Cerebellar cortex (tissue), 1 donor: ENCODE data around the gene COL18A1.
"Not testable (repeated sequence)": the region's sequence is repeated elsewhere in the genome, so short reads cannot be mapped to it uniquely, and the experiment has no call there.

Experiments
- DNase-seq: peaks from one replicate; pipeline ENCODE4 v3.0.0-alpha.2; 2015; ENCODE audit warnings: low spot score

The COL18A1 gene

GRCh38 chr21:45441431-45442255 lies 36.7 kb downstream of the COL18A1 start:
- DNase-seq: no peak

- no peak for DNase-seq
These were observed 37.3 kb downstream of the COL18A1 start for GRCh38 chr21:45442276-45442675.

GRCh38 chr21:45442686-45443594 lies 38.0 kb downstream of the COL18A1 start:
- not testable (repeated sequence) for DNase-seq

- no peak for DNase-seq
These were observed 38.7 kb downstream of the COL18A1 start for GRCh38 chr21:45443595-45444181.

GRCh38 chr21:45444385-45444784 lies 39.4 kb downstream of the COL18A1 start:
- no peak for DNase-seq

- no peak for DNase-seq
These were observed 40.4 kb downstream of the COL18A1 start for GRCh38 chr21:45445369-45445768.

- no peak for DNase-seq
These were observed 42.9 kb downstream of the COL18A1 start for GRCh38 chr21:45447821-45448220.

GRCh38 chr21:45448283-45448809 lies 43.4 kb downstream of the COL18A1 start:
- no peak for DNase-seq

GRCh38 chr21:45448810-45449657 lies 44.1 kb downstream of the COL18A1 start:
- DNase-seq: no peak

- DNase-seq: no peak
These were observed 44.9 kb downstream of the COL18A1 start for GRCh38 chr21:45449658-45450422.

GRCh38 chr21:45450423-45451090 lies 45.6 kb downstream of the COL18A1 start:
- no peak for DNase-seq

GRCh38 chr21:45451091-45451740 lies 46.3 kb downstream of the COL18A1 start:
- peak; percentile 56 for DNase-seq

GRCh38 chr21:45451771-45452182 lies 46.8 kb downstream of the COL18A1 start:
- DNase-seq: no peak

- no peak for DNase-seq
These were observed 47.8 kb downstream of the COL18A1 start for GRCh38 chr21:45452696-45453307.

- DNase-seq: no peak
These were observed 48.5 kb downstream of the COL18A1 start for GRCh38 chr21:45453308-45453950.

GRCh38 chr21:45454060-45454925 lies 49.3 kb downstream of the COL18A1 start:
- no peak for DNase-seq

GRCh38 chr21:45454926-45455673 lies 50.1 kb downstream of the COL18A1 start:
- DNase-seq: peak; percentile 30
